NCI-H128 (cell line): ENCODE data around the gene MTHFSD.
"Not testable (repeated sequence)": the region's sequence is repeated elsewhere in the genome, so short reads cannot be mapped to it uniquely, and the experiment has no call there.

Experiments
- DNase-seq: peaks from one replicate; lab custom pipeline; 2025; ENCODE audit not compliant: unreplicated experiment; lab: John Stamatoyannopoulos, UW

MTHFSD gene, protein sequence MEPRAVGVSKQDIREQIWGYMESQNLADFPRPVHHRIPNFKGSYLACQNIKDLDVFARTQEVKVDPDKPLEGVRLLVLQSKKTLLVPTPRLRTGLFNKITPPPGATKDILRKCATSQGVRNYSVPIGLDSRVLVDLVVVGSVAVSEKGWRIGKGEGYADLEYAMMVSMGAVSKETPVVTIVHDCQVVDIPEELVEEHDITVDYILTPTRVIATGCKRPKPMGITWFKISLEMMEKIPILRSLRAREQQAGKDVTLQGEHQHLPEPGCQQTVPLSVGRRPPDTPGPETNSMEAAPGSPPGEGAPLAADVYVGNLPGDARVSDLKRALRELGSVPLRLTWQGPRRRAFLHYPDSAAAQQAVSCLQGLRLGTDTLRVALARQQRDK

DNA sequence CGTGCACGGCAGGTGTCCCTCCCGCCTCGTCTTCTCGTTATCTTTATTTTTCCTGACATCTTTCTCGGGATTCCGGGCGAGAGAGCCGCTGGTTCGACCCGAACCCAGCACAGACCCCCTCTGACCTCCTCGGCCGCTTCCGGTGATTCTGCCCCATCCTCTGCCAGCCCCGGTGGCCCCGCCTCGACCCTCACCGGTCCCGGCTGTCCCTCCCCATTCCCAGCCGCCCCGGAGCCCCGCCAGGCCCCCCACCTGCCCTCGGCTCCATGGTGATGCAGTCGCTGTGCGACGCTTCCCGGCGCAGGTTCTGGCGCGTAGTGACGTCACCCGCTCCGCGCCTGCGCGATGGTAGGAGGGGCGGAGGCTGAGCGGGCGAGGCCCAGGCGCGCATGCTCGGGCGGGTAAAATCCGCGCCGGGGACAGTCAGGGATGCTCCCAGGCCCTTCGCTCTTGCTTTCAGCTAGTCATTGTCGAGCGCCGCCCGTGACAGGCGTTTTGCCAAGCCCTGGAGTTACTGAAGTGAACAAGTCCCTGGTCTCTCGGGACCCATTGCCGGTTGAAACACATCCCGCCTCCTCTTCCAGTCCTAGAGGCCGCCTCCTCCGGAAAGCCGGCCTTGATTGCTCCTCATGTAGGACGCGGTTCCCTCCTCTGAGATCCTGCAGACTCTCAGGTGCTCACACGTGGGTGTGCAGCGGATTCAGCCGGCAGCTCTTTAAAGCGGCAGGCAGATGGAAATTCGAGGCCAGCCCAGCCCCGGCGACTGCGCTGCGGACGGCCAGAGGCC, at the start of gene MTHFSD:
Gene MTHFSD (minus strand): TSS at position 319 of the 787 bp plus-strand sequence. CDS start 51 bp downstream, at position 268.
- DNase-seq, result peak; percentile 80

DNA sequence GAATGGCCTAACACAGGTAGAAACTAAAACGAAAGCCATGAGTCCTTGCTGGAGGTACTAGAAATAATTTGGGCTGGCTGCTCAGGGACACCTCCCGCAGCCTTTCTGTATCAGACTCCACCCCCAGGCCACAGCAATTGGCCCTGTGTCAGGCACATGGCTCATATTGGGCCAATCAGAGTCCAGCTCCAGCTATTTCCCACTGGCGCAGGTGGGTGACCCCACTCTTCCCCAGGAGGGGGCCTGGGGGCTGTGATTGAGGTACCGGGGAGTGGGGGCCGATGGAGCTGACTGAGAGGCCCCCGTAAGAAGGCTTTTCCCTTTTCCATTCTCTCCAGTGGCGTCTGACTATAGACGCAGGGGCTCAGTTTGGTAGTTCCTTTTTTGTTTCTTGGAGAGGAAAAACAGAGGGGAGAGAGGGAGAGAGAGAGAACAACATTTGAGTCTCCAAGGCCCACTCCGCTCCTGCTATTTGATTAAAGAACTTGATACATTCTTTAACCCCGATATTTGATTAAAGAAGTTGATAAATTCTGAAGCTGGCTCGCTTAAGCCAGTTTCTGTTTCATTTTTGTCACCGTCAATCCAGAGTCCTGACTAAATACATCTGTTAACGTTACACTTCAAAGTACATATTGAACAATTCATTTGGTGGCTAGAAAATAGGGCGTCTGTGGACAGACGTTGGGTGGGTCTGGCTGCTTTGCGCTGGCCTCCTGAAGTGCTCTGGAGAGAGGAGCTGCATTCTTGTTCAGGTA, 49.6 kb upstream of the MTHFSD start:
- no peak for DNase-seq

DNA sequence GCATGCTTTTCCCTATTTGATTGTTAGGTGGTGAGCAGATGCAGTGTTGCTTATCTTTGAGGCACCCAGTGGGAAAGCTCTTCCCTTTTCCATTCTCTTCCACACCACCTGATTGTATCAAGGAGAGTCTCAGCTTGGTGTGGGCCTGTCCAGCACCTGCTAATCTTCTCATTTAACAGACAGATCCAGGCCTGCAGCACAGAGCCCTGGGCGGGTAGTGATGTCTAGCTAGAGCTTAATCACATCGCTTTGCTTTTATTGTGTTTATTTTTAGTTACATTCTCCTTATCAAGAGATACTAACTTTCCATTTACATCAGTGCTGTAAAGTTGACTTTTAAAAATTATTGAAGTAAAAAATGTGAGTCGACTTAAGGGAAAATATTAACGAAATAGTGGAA, 47.5 kb upstream of the MTHFSD start:
- no peak for DNase-seq

DNA sequence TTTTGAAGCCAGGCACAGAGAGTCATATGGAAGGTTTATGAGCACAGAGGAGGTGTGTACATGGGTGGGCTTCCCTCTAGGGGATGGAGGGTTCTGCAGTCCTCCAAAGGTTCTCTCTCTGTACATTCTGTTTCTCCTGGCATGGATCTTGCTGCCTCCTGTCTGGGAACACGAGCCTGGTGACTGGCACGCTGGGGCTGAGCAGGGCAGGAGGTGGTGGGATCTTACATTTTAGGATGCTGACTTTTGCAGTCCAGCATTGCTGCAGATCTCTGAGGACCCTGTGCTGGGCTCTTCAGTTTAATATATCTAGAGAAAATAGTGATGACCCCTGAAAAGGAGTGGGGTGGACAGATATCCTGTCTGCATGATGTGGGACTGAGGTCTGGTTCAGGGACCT, 46.3 kb upstream of the MTHFSD start:
- DNase-seq, result no peak

DNA sequence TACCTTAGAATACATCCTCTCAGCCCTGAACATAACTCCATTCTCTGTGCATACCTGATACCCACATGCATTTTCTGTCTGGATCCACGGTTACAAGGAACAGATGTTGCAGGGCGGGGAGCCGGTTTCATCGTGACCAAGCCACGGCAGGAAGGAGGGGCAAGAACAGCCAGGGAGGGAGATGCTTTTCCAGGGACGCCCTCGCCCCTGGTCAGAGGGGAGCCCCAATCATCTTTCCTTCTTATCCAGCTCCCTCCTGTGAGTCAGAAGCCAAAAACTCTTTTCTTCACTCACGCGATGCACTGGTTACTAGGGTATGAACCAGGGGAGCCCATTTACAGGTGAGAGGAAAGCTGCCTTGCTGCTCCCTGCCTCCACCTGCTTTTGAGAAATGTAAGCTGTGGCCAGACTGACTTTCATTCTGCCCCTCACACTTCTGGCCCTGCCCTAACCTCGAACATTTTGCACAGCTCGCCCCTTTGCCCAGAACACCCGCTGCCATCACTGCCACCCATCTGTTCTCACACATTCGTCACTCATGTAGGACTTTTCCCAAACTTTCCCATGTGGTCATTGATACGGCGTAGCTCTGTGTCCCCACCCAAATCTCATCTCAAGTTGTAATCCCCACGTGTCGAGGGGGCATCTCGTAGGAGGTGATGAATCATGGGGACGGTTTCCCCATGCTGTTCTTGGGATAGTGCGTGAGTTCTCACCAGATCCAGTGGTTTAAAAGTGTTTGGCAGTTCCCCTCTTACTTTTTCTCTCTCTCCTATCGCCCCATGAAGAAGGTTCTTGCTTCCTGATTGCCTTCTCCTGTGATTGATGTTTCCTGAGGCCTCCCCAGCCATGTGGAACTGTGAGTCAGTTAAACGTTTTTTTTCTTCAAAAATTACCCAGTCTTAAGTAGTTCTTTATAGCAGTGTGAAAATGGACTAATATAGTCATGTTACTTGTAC, 43.9 kb upstream of the MTHFSD start:
- DNase-seq, result no peak

DNA sequence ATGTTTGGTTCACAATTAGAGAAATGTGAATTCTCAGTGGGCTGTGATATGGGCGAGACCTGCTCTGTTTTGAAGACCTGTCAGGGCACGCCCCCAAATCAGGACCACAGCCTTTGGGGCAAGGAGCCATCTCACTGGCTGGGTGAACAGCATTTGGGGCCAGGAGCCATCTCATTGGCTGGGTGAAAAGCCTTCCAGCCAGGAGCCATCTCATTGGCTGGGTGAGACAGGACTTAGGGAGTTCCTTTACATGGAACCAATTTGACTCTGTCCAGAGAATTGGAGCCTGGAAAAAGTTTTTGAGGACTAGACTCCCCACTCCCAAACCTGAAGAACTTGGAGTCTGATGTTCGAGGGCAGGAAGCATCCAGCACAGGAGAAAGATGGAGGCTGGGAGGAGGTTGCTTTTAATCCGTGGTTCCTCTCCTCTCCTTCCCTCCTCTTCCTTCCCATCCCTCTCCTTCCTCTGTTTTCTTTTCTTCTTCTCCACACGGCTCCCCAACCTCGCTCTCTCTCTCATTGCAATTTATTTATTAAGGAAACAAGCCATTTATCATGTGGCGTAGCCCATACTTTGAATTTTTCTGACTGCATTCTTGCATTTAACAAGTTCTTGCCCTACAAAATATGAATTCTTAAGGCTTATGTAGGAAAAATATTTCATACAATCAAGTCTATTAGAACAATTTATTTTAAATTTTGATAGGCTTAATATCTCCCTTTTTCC, 43.0 kb upstream of the MTHFSD start:
- DNase-seq, result no peak

DNA sequence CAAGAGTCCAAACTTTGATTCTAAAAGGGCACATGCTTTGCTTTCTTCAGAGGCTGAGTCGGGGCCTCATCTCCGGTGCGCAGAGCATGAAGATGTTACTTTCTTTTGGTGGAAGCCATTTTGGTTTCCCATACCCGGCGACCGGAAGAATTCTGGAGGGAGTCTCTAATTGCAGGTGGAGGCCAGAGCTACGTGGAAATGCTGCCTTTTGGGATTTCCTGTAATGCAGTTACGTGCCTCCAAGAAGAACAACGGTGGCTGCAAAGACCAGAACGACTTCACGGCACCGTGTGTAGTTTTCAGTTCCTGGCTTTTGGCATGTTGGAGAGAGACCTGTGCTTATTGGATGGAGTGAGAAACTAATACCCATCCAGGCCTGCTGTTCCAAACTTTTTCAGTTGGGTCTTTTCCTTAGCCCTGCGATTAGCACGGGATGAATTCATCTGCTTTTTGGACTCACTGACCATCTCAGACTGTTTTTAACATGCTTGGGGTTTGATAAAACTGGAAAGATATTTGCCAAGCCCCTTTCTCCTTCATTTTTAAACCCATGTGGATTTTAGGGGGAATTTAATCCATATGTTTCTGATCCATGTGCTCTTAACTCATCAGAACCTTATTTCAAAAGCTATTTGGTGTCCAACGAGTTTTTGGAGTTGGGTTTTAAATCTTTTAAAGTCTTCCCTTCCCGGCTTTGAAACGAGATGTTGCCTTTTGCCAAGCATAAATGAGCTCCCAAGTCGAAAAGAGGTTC, 42.3 kb upstream of the MTHFSD start:
- no peak for DNase-seq

DNA sequence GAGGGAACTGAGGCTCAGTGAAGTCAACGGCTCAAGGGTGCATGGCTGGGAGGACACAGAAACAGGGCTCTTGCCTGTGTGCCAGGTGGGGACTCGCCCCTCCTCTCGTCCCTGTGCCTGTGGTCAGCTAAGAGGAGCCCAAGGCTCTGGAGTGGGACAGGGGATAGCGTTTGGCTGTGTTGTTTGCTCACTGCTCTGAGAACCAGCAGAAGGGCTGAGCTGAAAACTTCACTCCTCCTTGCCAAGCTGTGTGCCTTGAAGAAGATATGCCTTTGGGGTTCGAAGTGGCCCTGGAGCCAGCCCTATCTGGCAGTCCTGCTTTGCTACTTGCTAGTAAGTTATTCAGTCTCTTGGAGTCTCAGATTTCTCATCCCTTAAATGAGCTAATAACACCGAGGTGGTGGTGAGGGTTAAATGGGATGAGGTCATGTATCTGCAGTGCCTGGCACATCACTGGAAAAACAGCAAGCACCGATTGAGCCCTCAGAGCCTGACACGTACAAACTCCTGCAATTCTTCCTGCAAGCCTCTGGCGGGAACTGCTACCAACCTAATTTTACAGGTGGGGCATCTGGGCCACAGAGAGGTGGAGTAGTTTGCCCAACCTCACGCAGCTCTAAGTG, 41.1 kb upstream of the MTHFSD start:
- no peak for DNase-seq

DNA sequence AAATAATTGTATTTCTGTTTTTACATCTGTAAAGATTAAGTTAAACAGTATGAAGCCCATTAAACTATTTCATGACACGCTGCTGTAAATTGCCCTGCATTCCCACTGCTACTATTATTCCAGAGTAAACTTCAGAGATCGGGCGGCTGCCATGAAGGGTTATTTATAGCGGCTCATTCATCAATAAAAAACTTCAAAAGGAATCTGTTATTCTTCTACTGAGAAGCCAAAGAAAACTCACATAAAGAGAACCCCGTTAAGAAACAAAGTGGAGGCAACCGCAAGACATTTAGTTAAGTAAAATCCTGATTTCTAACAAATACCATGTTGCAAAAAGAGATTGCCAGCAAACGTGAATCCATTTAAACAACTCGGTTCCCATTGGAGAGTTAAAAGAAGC, 39.7 kb upstream of the MTHFSD start:
- no peak for DNase-seq

DNA sequence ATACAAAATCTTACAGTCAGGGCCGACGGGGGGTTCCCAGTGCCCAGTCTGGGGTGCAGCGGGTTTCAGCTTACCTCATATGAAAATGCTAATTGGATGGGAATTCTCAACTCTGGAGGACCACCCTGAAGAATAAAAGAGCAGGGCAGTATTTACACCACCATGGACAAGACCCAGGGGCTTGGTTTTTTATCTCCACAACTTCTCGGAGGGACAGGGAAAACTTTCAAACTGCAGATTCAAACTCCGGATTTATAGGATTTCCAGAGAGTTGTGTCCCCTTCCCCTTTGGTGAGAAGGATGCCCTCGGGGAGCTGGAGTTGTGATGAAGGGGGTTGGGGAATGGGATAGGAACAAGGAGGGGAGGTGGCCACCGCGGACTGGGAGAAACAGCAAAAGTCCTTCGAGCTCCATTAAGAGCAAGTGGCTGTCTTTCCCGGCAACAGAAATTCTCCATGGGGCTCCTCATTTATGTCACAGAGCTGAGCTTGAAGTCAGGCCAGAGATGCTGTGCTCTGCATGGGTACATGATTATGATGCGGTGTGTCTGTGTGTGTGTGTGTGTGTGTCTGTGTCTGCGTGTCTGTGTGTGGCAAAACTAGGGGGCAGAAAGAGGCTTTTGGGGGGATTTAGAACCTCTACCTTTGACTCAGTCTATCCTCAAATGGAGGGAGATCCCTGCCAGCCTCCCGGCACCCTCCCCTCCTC, 39.0 kb upstream of the MTHFSD start:
- DNase-seq, result no peak

DNA sequence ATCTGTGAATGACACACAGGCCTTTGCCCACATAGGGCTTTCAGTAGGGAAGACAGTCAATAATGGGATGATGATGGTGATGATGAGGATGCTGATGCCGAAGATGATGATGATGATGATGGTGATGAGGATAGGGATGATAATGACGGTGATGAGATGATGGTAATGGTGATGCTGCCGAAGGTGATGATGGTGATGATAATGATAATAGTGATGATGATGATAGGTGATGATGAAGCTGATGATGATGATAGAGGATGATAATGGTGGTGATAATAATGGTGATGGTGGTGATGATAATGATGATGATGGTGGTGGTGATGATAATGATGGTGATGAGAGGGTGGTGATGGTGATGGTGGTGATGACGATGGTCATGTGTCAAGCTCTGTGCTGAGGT, 36.2 kb upstream of the MTHFSD start:
- no peak for DNase-seq

DNA sequence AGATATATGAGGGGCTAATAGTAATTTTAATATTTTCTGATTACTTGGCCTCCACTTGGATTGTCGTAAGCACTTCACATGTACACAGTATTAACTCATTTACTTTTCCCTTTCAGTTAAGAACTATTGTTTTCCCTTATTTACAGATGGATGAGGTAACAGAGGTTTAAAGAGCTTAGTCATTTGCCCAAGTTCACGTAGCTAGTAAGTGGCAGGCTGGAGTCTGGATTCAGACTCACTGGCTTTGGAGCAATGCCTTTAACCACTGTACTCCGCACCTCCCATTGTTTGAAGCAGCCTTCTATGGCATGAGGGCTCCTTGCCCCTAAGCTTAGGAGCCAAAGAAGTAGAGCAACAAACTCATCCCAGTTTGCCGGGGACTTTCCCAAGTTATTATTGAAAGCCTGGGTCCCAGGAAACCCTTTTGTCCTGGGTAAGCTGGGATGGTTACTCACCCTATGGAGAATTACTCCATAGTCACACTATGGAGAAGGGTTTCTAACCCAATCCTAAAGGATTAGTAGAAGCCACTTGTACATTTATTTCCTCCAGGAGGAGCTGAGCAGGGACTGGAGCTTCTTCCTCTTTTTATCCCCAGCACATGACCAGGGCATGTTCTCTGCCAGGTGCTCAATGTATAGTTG, 35.6 kb upstream of the MTHFSD start:
- no peak for DNase-seq

DNA sequence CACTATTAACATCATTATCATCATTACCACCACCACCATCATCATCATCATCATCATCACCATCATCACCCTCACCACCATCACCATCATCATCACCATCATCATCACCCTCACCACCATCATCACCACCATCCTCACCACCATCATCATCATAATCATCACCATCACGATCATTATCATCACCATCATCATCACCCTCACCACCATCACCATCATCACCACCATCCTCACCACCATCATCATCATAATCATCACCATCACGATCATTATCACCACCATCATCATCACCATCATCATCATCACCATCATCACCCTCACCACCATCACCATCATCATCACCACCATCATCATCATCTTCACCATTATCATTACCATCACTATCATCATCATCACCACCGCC, 32.9 kb upstream of the MTHFSD start:
- not testable (repeated sequence) for DNase-seq

DNA sequence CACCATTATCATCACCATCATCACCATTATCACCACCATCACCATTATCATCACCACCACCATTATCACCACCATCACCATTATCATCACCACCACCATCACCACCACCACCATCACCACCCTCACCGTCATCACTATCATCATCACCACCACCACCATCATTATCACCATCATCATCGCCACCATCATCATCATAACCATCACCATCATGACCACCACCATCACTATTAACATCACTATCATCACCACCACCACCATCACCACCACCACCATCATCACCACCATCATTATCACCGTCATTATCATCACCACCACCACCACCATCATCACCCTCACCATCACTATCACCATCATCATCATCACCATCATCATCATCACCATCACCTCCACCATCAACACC, 32.5 kb upstream of the MTHFSD start:
- DNase-seq, result no peak

DNA sequence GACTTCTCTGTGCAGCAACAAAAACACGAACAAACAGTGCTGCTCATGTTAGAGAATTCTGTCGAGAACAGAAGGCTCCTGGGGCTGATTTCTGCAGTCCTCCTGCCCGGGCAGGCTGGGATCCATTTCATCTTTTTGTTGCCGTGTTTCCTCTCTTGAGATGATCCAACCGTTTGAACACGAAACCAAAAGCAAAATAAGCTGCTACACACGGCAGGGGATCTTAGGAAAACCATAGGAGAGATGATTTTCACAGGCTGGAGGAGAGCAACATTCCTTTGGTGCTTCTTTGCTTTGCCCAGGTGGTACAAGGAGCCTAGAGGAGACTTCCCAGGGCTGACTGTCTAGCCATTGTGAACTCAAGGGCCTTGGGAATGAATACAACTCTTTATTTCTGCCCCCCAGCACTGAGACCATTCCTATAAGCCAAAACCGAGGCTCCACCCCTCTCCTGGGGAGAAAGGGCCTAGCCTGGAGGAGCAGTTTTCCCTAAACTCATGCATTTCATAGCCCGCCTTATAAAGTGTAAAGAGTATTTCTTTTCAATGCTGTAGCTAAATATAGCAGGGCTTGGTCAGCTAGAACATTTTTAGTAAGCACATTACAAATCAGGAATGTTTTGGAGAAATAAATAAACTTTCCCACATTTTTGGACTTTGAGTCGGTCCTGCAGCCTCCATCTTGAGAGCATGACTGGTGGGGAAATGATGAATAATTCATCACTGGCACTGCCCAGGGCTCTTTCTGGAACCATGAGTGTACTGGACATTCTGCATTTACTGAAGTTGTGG, 31.0 kb upstream of the MTHFSD start:
- DNase-seq, result no peak
